Inferior parietal cortex (tissue), 1 donor: ENCODE data around the gene ELOVL4.
A peak's percentile ranks its signal among the peaks of the same experiment; 100 is the strongest.

Experiments used
- DNase-seq: peaks from one replicate; pipeline ENCODE4 v3.0.0-alpha.2; 2016; ENCODE audit errors: extremely low spot score

ELOVL4 gene

GRCh38 chr6:79913369-79913768, 34.0 kb downstream of the ELOVL4 start:
- DNase-seq = no peak

- DNase-seq = no peak
These were observed 35.4 kb downstream of the ELOVL4 start for GRCh38 chr6:79911992-79912391.

- DNase-seq = no peak
These were observed 37.8 kb downstream of the ELOVL4 start for GRCh38 chr6:79909517-79909916.

GRCh38 chr6:79902046-79902445, 45.3 kb downstream of the ELOVL4 start:
- DNase-seq = no peak

GRCh38 chr6:79898076-79898475, 49.3 kb downstream of the ELOVL4 start:
- DNase-seq = no peak

- DNase-seq = no peak
These were observed 51.3 kb downstream of the ELOVL4 start for GRCh38 chr6:79896075-79896449.

GRCh38 chr6:79895382-79896074, 51.8 kb downstream of the ELOVL4 start:
- DNase-seq = no peak

- DNase-seq = no peak
These were observed 52.4 kb downstream of the ELOVL4 start for GRCh38 chr6:79894939-79895338.

- no peak for DNase-seq
These were observed 58.8 kb downstream of the ELOVL4 start for GRCh38 chr6:79888587-79888986.

- DNase-seq = no peak
These were observed 69.1 kb downstream of the ELOVL4 start for GRCh38 chr6:79878142-79878748.

GRCh38 chr6:79874531-79875134, 72.7 kb downstream of the ELOVL4 start:
- no peak for DNase-seq

GRCh38 chr6:79872986-79873385, 74.4 kb downstream of the ELOVL4 start:
- DNase-seq = no peak

- DNase-seq = no peak
These were observed 75.0 kb downstream of the ELOVL4 start for GRCh38 chr6:79872303-79872702.

GRCh38 chr6:79869600-79870084, 77.7 kb downstream of the ELOVL4 start:
- peak; percentile 72 for DNase-seq

GRCh38 chr6:79869184-79869583, 78.2 kb downstream of the ELOVL4 start:
- DNase-seq = no peak

- DNase-seq = peak; percentile 93
These were observed 79.1 kb downstream of the ELOVL4 start for GRCh38 chr6:79868098-79868722.
